ENCODE results near the gene PLEKHA6.
"Not testable (repeated sequence)": the region's sequence is repeated elsewhere in the genome, so short reads cannot be mapped to it uniquely, and the experiment has no call there.

Gene PLEKHA6

DNA sequence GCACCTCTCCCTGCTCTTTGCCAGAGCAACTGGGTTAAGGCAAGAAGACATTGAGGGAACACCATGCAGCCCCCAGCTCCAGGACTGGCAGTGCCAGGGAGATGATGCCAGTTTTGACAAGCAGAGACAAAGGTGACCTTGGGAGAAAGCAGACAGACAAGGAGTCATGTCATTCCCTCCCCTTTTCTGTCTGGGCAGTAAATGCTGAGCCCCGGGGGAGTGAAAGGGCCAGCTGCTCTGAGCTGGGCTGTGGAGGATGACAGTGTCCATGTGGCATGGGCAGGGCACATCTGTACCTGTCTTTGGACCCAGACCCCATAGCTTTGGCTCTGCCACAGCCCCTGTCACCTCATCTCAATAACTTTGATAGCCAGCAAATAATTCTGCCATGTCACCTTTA is 24.2 kb downstream of the PLEKHA6 start:
- DNase-seq: no peak

- DNase-seq: no peak
These were observed 24.6 kb downstream of the PLEKHA6 start for GRCh38 chr1:204335085-204335484.

DNA sequence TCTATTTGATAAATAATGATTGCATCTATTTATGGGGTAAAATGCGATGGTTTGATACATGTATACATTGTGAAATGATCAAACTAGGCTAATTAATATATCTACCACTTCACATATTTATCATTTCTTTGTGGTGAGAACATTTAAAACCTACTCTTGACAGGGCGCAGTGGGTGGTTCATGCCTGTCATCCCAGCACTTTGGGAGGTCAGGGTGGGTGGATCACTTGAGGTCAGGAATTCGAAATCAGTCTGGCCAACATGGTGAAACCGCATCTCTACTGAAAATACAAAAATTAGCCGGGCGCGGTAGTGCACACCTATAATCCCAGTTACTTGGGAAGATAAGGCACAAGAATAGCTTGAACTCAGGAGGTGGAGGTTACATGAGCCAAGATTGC is 25.3 kb downstream of the PLEKHA6 start:
- DNase-seq: no peak

GRCh38 chr1:204333427-204333826 is 26.3 kb downstream of the PLEKHA6 start:
- DNase-seq: no peak

DNA sequence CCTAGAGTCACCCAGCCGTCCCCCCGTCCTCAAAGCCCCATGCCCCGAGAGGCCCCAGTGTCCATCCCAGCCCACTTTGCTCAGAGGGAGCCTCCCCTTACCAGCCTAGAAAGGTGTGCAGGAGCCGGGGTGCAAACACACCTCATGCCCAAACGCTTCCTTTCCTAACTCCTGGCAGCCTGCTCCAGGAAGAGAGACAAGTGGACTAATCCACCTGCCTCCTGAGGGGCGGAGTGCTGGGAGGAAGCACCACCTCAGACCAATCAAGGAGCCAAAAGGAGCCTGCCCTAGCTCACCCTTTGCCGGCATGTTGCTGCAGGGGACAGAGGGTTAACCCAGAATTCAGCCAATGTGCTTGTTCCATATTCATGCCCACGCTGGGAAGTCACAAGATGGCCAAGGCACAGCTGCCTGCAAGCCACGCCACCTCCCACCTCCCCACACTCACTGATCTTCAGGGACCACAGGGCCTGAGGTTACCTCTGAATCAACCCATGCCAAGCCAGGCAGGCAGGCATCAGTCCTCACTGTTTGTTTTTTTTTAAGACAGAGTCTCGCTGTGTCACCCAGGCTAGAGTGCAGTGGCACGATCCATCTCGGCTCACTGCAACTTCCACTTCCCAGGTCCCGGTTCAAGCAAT is 27.8 kb downstream of the PLEKHA6 start:
- no peak for DNase-seq

DNA sequence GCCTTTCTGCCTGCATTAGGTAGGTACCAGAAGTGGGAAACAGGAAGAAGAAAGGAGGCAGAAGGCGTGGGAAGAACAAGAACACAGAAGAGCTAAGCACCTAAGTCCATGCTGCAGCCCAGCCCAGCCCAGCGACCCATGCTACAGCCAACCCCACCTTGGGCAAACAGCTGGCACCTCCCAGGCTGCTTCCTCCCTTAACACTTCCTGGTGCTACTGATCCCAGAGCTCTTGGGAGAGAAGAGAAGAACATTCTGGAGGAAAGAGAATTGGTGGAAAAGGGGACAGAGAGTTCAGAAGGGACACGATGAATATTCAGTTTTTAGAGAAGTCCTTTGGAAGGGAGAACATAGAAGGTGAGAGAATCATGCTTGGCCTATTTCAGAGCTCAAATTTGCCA is 28.5 kb downstream of the PLEKHA6 start:
- no peak for DNase-seq

GRCh38 chr1:204327870-204328269 is 31.9 kb downstream of the PLEKHA6 start:
- not testable (repeated sequence) for DNase-seq

- DNase-seq: no peak
These were observed 32.4 kb downstream of the PLEKHA6 start for GRCh38 chr1:204327359-204327758.

DNA sequence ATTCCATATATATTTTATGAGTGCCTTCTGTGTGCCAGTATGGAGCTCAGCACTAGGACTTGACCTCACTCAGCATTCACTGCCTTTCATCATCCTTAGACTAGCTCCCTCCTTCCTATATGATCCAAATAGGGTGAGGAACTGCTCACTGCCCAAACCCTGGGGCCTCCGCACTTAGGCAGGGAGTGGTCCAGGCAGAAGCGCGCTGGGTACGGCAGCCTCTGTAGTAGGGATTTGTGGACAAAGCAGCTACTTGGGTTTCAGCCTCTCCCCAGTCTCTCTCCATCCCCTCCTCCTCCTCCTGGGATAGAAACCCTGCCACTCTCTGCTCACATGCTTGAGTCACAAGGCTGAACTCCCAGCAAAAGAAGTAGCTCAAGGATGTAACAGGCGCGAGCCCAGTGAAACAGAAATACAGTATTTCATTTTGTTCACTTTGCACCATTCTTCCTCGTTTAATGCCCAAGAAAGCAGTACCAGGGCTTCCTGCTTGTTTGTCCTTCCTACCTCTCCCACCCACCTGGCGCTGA is 32.9 kb downstream of the PLEKHA6 start:
- no peak for DNase-seq

DNA sequence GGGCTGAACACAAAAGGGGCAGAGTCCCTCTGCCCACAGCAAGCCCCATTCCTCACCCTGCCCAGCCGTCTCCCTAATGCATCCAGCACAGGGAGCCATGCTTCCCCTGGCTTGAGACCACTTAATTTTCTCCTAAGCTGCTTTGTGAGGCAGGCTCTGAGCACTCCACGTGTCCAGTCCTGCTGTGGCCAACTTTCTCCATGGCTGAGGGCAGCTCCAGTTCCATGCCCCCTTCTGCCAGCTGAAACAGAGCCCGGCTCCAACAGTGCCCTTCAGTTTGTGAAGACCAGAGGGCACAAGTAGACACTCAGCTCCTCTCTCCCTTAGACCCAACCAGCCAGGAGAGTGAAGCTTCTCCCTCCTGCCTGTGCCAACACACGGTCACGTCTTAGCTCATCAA is 33.8 kb downstream of the PLEKHA6 start:
- no peak for DNase-seq

DNA sequence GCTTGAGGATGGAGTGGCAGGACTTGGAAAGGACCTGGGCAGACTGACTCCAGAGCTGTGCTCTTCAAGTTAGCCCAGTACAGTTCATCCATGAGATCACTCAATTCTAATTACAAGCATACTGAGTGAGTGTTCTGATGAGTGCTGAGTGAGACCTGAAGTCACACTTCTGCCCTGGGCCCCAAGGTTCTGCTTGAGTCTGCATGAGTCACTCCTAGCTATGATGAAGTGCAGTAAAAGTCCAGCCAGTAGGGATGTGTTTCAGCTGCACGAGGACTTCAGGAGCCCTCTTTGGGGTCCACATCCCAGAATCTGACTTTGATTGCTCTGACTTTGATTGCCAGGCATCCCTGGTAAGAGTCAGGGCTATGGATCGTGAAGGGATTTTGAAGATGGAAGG is 35.8 kb downstream of the PLEKHA6 start:
- DNase-seq: no peak

- no peak for DNase-seq
These were observed 37.3 kb downstream of the PLEKHA6 start for GRCh38 chr1:204322339-204322868.

DNA sequence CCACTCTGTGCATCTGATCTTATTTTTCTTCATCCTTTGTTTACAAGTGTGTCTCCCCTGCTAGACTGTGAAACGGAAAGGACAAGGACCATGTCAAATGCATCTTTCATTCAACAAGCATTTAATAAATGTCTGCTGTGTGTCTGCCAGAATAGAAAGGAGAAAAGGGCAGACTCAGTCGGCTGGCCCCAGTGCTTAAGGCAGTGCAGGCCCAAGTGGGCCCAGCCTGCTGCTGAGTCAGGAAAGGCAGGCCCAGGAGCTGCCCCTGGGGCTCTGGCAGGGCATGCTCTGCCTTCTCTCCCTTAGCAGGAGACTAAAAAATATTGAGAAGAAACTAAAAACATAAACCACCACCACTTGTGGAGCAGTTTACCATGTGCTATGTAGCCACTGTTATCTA is 38.1 kb downstream of the PLEKHA6 start:
- DNase-seq: no peak

GRCh38 chr1:204321051-204321450 is 38.7 kb downstream of the PLEKHA6 start:
- no peak for DNase-seq

- DNase-seq: no peak
These were observed 39.3 kb downstream of the PLEKHA6 start for GRCh38 chr1:204320382-204320804.

DNA sequence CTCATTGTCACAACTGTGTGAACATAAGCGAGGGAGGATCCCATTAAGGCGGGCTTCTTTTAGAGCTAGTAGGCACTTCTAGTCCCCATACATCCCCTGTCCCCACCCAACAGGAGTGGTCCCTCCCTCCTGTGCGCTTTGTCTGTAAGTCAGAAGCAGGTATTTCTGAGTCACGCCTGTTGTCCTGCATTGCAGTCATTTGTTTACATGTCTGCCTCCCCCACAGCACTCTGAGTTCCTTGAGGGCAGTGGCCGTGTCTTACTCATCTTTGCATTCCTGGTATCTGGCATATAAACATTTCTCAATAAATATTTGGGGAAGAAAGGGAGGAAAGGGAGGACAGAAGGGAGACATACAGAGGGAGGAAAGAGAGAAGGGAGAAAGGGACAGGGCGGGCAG is 40.3 kb downstream of the PLEKHA6 start:
- DNase-seq: no peak

DNA sequence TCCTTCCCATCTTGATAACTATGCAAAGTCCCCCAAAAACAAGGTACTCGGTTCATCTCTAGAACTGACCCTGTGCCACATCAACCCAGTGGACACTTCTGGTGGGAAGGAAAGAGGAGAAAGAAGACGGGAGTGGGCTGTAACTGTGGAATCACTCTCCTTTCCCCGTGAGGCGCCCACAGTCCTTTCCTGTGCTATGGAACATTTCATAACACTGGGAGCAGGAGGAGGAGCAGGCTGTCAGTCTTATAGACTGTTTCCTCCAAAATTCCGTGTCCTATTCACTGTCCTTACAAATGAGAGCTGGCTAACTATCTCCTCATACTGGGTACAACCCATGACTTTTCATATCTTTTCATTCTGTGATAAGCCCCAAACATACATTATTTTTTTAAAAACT is 40.7 kb downstream of the PLEKHA6 start:
- no peak for DNase-seq

GRCh38 chr1:204318324-204318723 is 41.4 kb downstream of the PLEKHA6 start:
- no peak for DNase-seq

GRCh38 chr1:204317170-204317569 is 42.6 kb downstream of the PLEKHA6 start:
- no peak for DNase-seq

- no peak for DNase-seq
These were observed 43.6 kb downstream of the PLEKHA6 start for GRCh38 chr1:204316164-204316563.

DNA sequence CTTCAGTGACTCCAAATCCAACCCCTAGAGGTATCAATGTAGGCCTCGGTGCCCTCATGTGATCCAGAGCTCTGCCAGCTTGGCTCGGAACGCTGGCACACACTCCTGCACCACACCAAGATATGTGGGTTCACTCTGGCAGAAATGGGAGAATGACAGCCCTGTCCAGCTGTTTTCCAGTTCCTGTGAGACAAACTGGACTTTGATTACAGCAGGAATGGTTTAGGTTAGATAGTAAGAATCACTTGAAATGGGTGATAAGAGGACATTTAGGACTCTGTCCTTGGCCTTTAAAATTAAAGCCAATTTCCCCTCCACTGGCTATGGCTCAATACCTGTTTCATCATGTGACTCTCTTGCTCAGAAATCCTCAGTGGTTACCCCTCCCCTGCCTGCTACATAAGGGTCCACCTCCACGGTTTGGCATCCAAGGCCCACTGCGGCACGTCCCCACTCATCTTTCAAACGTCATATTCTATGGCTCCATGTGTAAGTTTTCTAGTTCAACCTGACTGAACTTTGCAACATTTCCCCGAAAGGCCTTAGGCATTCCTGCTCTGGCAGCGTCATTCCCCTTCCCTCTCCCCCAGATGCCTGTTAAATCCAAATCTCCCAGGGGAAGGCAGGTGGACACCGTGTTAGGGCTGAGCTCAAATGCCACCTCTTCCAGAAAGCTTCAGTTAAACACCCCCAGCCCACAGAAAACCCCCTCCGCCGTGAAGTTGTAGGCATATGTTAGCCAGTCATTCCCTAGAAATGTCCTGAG is 44.7 kb downstream of the PLEKHA6 start:
- no peak for DNase-seq

DNA sequence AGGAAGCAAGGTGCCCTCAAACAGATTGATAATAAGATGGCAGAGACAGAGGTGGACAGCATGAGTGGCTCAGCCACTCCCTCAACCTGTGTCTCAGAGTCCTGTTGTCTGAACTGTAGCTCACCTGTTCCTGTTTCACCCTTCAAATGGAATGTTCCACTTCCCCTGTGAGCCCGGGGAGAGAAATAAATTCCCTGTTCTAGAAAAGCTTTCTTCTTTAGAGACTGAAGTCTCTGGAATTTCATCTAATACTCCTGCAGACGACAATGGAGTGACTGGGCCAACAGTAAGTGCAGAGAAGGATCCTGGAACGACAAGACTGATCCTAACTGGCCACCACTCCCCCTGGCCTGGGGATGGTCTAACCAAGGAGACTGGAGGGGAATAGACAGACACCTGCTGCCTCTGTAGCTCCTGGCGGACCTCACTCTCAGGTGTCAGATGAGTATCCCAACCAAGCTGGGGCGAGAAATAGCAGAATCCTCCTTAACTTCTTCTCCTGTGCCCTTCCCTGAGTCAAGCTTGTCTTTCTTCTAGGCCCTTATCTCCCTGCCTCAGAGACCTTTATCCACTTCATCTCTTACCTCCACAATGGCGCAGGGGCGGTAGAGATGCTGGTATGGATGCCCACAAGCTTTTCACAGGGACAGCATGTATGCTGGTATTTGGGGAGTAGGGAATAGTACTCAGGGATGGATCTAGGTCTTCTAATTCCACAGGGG is 45.4 kb downstream of the PLEKHA6 start:
- no peak for DNase-seq

GRCh38 chr1:204313675-204314074 is 46.1 kb downstream of the PLEKHA6 start:
- DNase-seq: no peak

All from inflammatory macrophage (primary cell).